GM21619 (cell line): ENCODE results near the gene PPP1R2C.

ENCODE experiments used
- ATAC-seq: cut with Tn5 transposase; IDR thresholded peaks from one replicate; pipeline ENCODE4 v1.9.1; 2021; ENCODE audit not compliant: unreplicated experiment

PPP1R2C gene

DNA sequence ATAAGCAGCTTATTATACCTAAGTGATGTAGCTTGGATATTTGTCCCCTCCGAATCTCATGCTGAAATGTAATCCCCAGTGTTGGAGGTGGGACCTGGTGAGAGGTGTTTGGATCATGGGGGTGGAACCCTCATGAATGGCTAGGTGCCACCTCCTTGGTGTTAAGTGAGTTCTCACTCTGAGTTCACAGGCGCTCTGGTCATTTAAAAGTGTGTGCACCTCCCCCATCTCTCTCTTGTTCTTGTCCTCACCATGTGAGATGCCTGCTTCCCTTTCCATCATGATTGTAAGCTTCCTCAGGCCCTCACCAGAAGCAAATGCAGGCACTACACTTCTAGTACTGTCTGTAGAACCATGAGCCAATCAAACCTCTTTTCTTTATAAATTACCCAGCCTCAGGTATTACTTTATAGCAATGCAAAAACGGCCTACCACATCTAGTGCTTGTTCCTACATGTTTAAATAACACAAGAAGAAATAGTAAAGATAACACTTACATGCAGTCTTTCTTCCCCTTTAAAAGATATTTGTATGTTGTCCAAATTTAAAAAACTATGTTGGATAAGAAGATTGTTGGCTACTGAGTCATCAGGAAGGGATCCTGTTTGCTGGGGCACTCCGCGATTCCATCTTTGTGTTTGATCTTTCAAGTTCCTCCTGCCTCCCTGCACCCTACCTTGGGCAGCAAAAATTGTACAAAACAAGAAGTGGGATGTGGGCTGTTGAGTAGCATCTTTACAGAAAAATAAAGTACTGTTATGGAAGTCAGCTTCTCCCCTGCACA lies 29.7 kb downstream of the PPP1R2C start:
- no peak for ATAC-seq

GRCh38 chrX:42746606-42747005 lies 31.4 kb downstream of the PPP1R2C start:
- no peak for ATAC-seq

- no peak for ATAC-seq
Measured at GRCh38 chrX:42740456-42740855, 37.5 kb downstream of the PPP1R2C start.

DNA sequence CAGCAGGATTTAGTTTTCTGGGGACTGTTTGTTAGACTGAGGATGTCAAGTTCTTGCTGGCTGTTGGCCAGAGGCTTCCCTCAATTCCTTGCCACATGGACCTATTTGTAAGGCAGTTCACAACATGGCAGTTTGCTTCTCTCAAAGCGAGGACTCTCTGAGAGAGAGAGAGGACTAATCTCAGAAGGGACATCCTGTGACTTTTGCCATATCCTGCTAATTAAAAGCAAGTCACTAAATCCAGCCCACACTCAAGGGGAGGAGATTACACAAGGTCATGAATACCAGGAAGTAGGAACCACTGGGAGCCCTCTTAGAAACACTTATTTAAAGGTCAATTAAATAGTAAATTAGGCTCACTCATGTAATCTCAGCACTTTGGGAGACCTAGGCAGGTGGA lies 38.2 kb downstream of the PPP1R2C start:
- ATAC-seq = no peak

DNA sequence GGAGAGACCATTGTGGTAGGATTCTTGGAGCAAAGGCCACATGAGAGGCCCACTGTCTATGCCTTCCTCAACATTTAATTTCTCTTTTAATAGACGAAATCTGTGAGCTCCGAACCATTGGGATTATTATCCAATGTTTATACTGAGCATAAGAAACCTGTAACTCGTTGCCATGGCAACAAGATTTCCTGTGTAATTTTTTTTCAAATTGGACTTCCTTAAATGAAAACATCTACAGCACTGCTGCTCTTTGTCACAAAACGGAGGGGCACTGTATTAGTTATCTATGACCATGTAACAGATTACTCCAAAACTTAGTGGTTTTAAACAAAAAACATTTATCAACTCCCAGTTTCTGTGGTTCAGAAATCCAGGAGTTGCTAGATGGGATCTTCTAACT lies 38.7 kb downstream of the PPP1R2C start:
- no peak for ATAC-seq

- no peak for ATAC-seq
Measured at GRCh38 chrX:42738552-42738951, 39.4 kb downstream of the PPP1R2C start.

DNA sequence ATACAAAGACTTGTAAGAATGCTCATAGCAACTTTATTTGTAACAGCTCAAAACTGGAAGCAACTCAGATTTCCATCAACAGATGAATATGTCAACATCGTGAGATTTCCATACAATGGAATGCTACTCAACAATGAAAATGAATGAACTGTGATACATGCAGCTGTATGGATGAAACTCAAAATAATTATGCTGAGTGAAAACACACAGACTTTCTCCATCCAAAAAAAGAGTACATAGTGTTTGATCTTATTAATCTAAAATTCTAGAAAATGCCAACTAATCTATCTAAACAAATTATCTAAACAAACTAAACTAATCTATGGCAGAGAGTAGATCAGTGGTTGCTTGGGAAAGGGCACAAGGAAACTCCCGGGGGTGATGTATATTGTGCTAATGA lies 42.7 kb downstream of the PPP1R2C start:
- no peak for ATAC-seq

GRCh38 chrX:42732506-42732905 lies 45.5 kb downstream of the PPP1R2C start:
- ATAC-seq = no peak
